ENCODE results near the gene HOXB9. TPM values are rescaled to one million over a fixed set of nuclear protein-coding genes. Genes with fewer than 3 reads are reported as not detected.

Gene HOXB9
- polyA plus RNA-seq, 6 donors from 2014 or later: not detected

GRCh38 chr17:48600244-48601098 lies 25.7 kb downstream of the HOXB9 start:
- Mint-ChIP-seq H3K9me3 (peaks cover 0 to 5% (median 0%) of the 10 kb centered on the region in 7 donors), H3K27me3 (peaks cover 88 to 100% (median 88%) of the 10 kb centered on the region in 3 donors), H3K27ac (no peak overlapping the region), H3K4me1 (peaks cover 26 to 46% (median 38%) of the 10 kb centered on the region in 3 donors), H3K36me3 (peaks cover 0 to 7% of the 10 kb centered on the region in 2 donors), H3K4me3 (peak overlapping the region in 2 of 8 donors; percentile 17)
- no peak for DNase-seq
- no peak for ATAC-seq (ENCODE audit: low read depth in 2 of 2)

GRCh38 chr17:48599354-48599753 lies 26.8 kb downstream of the HOXB9 start:
- no peak for DNase-seq
- ATAC-seq (ENCODE audit: low read depth in 2 of 2): no peak
- H3K4me3 Mint-ChIP-seq: peak overlapping the region in 4 of 8 donors; percentile 5 to 77 (median 40)

GRCh38 chr17:48598736-48599135 lies 27.4 kb downstream of the HOXB9 start:
- H3K4me1 Mint-ChIP-seq: peaks cover 25 to 46% (median 42%) of the 10 kb centered on the region in 3 donors
- DNase-seq: no peak

More at GRCh38 chr17:48599354-48599753, 26.8 kb downstream of the HOXB9 start:
- Mint-ChIP-seq H3K9me3 (peaks cover 0 to 5% (median 0%) of the 10 kb centered on the region in 7 donors), H3K36me3 (peaks cover 0 to 7% of the 10 kb centered on the region in 2 donors), H3K27me3 (peaks cover 80 to 99% (median 84%) of the 10 kb centered on the region in 3 donors), H3K27ac (no peak overlapping the region), H3K4me1 (peaks cover 22 to 42% (median 37%) of the 10 kb centered on the region in 3 donors)

GRCh38 chr17:48597778-48598631 lies 28.2 kb downstream of the HOXB9 start:
- H3K27ac Mint-ChIP-seq: peak overlapping the region in 4 of 6 donors; percentile 31 to 85 (median 56)
- peaks cover 32 to 53% (median 47%) of the 10 kb centered on the region in 3 donors for H3K4me1 Mint-ChIP-seq

More at GRCh38 chr17:48598736-48599135, 27.4 kb downstream of the HOXB9 start:
- ATAC-seq (ENCODE audit: low read depth in 2 of 2): no peak
- Mint-ChIP-seq H3K27me3 (peaks cover 78 to 98% (median 83%) of the 10 kb centered on the region in 3 donors), H3K4me3 (peak overlapping the region in 6 of 8 donors; percentile 69 to 87 (median 79)), H3K9me3 (peaks cover 0 to 5% (median 0%) of the 10 kb centered on the region in 7 donors), H3K36me3 (peaks cover 0 to 7% of the 10 kb centered on the region in 2 donors), H3K27ac (peak overlapping the region in 1 of 6 donors; percentile 77)

GRCh38 chr17:48597528-48597777 lies 28.7 kb downstream of the HOXB9 start:
- Mint-ChIP-seq H3K9me3 (peaks cover 0 to 3% (median 0%) of the 10 kb centered on the region in 7 donors), H3K27me3 (peaks cover 76 to 98% (median 89%) of the 10 kb centered on the region in 3 donors), H3K27ac (peak overlapping the region in 4 of 6 donors; percentile 31 to 85 (median 56)), H3K36me3 (peaks cover 0 to 7% of the 10 kb centered on the region in 2 donors), H3K4me1 (peaks cover 37 to 54% (median 49%) of the 10 kb centered on the region in 3 donors), H3K4me3 (peak overlapping the region; percentile 77 to 93 (median 86))
- DNase-seq: no peak
- ATAC-seq (ENCODE audit: low read depth in 2 of 2): no peak

More at GRCh38 chr17:48597778-48598631, 28.2 kb downstream of the HOXB9 start:
- peaks cover 0 to 7% of the 10 kb centered on the region in 2 donors for H3K36me3 Mint-ChIP-seq
- peaks cover 76 to 98% (median 83%) of the 10 kb centered on the region in 3 donors for H3K27me3 Mint-ChIP-seq
- peaks cover 0 to 3% (median 0%) of the 10 kb centered on the region in 7 donors for H3K9me3 Mint-ChIP-seq
- DNase-seq (peak; percentile 47), ATAC-seq (ENCODE audit: low read depth in 2 of 2) (peak; percentile 44 to 51)
- H3K4me3 Mint-ChIP-seq: peak overlapping the region; percentile 77 to 93 (median 86)

- DNase-seq (no peak), ATAC-seq (ENCODE audit: low read depth in 2 of 2) (no peak)
- H3K27ac Mint-ChIP-seq: peak overlapping the region in 5 of 6 donors; percentile 15 to 90 (median 55)
- peaks cover 39 to 57% (median 48%) of the 10 kb centered on the region in 3 donors for H3K4me1 Mint-ChIP-seq
- H3K27me3 Mint-ChIP-seq: peaks cover 79 to 97% (median 94%) of the 10 kb centered on the region in 3 donors
- H3K36me3 Mint-ChIP-seq: peaks cover 0 to 7% of the 10 kb centered on the region in 2 donors
- peak overlapping the region; percentile 77 to 93 (median 86) for H3K4me3 Mint-ChIP-seq
- peaks cover 0 to 3% (median 0%) of the 10 kb centered on the region in 7 donors for H3K9me3 Mint-ChIP-seq
Observed at GRCh38 chr17:48596735-48597527, 29.2 kb downstream of the HOXB9 start.

GRCh38 chr17:48596000-48596734 lies 30.0 kb downstream of the HOXB9 start:
- H3K36me3 Mint-ChIP-seq: peaks cover 0 to 7% of the 10 kb centered on the region in 2 donors
- peaks cover 80 to 97% (median 94%) of the 10 kb centered on the region in 3 donors for H3K27me3 Mint-ChIP-seq
- peak overlapping the region in 5 of 6 donors; percentile 15 to 95 (median 55) for H3K27ac Mint-ChIP-seq
- peaks cover 0 to 3% (median 0%) of the 10 kb centered on the region in 7 donors for H3K9me3 Mint-ChIP-seq
- DNase-seq: no peak
- ATAC-seq (ENCODE audit: low read depth in 2 of 2): no peak
- peaks cover 43 to 60% (median 50%) of the 10 kb centered on the region in 3 donors for H3K4me1 Mint-ChIP-seq
- H3K4me3 Mint-ChIP-seq: peak overlapping the region; percentile 77 to 90 (median 86)

GRCh38 chr17:48595278-48595999 lies 30.7 kb downstream of the HOXB9 start:
- H3K27ac Mint-ChIP-seq: peak overlapping the region in 2 of 6 donors; percentile 58 to 82
- peak overlapping the region in 7 of 8 donors; percentile 30 to 82 (median 61) for H3K4me3 Mint-ChIP-seq
- ATAC-seq (ENCODE audit: low read depth in 2 of 2) (no peak), DNase-seq (no peak)
- peaks cover 0 to 3% (median 0%) of the 10 kb centered on the region in 7 donors for H3K9me3 Mint-ChIP-seq
- H3K4me1 Mint-ChIP-seq: peaks cover 44 to 61% (median 50%) of the 10 kb centered on the region in 3 donors
- H3K27me3 Mint-ChIP-seq: peaks cover 78 to 97% (median 94%) of the 10 kb centered on the region in 3 donors
- H3K36me3 Mint-ChIP-seq: peaks cover 0 to 7% of the 10 kb centered on the region in 2 donors

- peaks cover 51 to 68% (median 58%) of the 10 kb centered on the region in 3 donors for H3K4me1 Mint-ChIP-seq
- H3K9me3 Mint-ChIP-seq: peaks cover 0 to 3% (median 0%) of the 10 kb centered on the region in 7 donors
- ATAC-seq (ENCODE audit: low read depth in 2 of 2) (no peak), DNase-seq (no peak)
- peaks cover 0 to 7% of the 10 kb centered on the region in 2 donors for H3K36me3 Mint-ChIP-seq
- peaks cover 78 to 97% (median 94%) of the 10 kb centered on the region in 3 donors for H3K27me3 Mint-ChIP-seq
- peak overlapping the region in 6 of 8 donors; percentile 15 to 79 (median 48) for H3K4me3 Mint-ChIP-seq
- H3K27ac Mint-ChIP-seq: peak overlapping the region in 2 of 6 donors; percentile 42 to 82
Observed at GRCh38 chr17:48594538-48595277, 31.4 kb downstream of the HOXB9 start.

- Mint-ChIP-seq H3K9me3 (peaks cover 0 to 3% (median 0%) of the 10 kb centered on the region in 7 donors), H3K4me1 (peaks cover 52 to 73% (median 63%) of the 10 kb centered on the region in 3 donors), H3K4me3 (peak overlapping the region; percentile 44 to 84 (median 74)), H3K27me3 (peaks cover 77 to 97% (median 94%) of the 10 kb centered on the region in 3 donors), H3K27ac (peak overlapping the region in 2 of 6 donors; percentile 82 to 87), H3K36me3 (peaks cover 0 to 7% of the 10 kb centered on the region in 2 donors)
- DNase-seq: peak; percentile 81
- ATAC-seq (ENCODE audit: low read depth in 2 of 2): peak; percentile 41 to 60
Observed at GRCh38 chr17:48593840-48594537, 32.2 kb downstream of the HOXB9 start.
